B cell (primary cell): ENCODE data around the gene PLA2G3. TPM values are rescaled to one million over a fixed set of nuclear protein-coding genes. Genes with fewer than 3 reads are reported as not detected.

Source experiments
- ATAC-seq: fragments of 200-7000 bp; cut with Tn5 transposase; one replicate; pipeline ENCODE4 v1.10.0; 2021; ENCODE audit warnings: low read depth, mild to moderate bottlenecking, moderate number of reproducible peaks, moderate library complexity
- CTCF ChIA-PET: fragments of 350-600 bp; sonication (Branson Sonifier 250); formaldehyde crosslinking; loops from one replicate; lab custom pipeline; 2021; ENCODE audit warnings: antibody characterized with exemption, inconsistent platforms; lab: Charles Lee
- POLR2A ChIA-PET: fragments of 350-600 bp; sonication (Branson Sonifier 250); formaldehyde crosslinking; loops from one replicate; lab custom pipeline; 2021; ENCODE audit warnings: antibody characterized with exemption; lab: Charles Lee
- DNase-seq: peaks from one replicate; pipeline ENCODE4 v3.0.0; 2013
- H2AFZ ChIP-seq: 2 replicates; pipeline ENCODE4 v1.6.1; 2012; ENCODE audit warnings: mild to moderate bottlenecking, low read depth, low read length; ENCODE audit not compliant: insufficient read depth, poor library complexity, severe bottlenecking
- H3K27ac ChIP-seq, 2 donors: 1 replicate in 1 of 2; 2 replicates in 1 of 2; pipeline ENCODE4 v1.5.1; 2012 to 2013; ENCODE audit warnings: low read length in 2 of 2, mild to moderate bottlenecking in 2 of 2, moderate library complexity in 1 of 2
- H3K27me3 ChIP-seq, 4 experiments: fragments of 200-600 bp in 1 of 4; sonication (generic) in 1 of 4; replicated peaks in 1 of 4; 1 replicate in 2 of 4; 2 replicates in 2 of 4; pipeline versions ENCODE4 v1.6.1 to v1.7.0; 2013 to 2016; ENCODE audit warnings: low read length in 3 of 4, mild to moderate bottlenecking in 2 of 4, mixed read lengths in 1 of 4, moderate library complexity in 1 of 4; ENCODE audit not compliant: insufficient read depth in 4 of 4, control insufficient read depth in 3 of 4; ENCODE audit errors: control extremely low read depth in 1 of 4
- H3K36me3 ChIP-seq, 2 experiments: replicated peaks in 1 of 2; 1 replicate in 1 of 2; 2 replicates in 1 of 2; pipeline versions ENCODE4 v1.6.1 to v1.7.1; 2013; ENCODE audit warnings: low read length in 1 of 2; ENCODE audit not compliant: insufficient read depth in 2 of 2, control insufficient read depth in 1 of 2; ENCODE audit errors: control extremely low read depth in 1 of 2, extremely low read depth in 1 of 2
- H3K4me1 ChIP-seq, 2 donors: fragments of 200-600 bp in 1 of 2; sonication (generic) in 1 of 2; 1 replicate in 1 of 2; 2 replicates in 1 of 2; pipeline versions ENCODE4 v1.5.1 to v1.6.1; 2013 to 2017; ENCODE audit warnings: low read length in 2 of 2; ENCODE audit not compliant: control insufficient read depth in 2 of 2, insufficient read depth in 2 of 2
- H3K4me2 ChIP-seq: replicated peaks from 2 replicates; pipeline ENCODE3; 2012; ENCODE audit warnings: mild to moderate bottlenecking, low read depth, low read length; ENCODE audit not compliant: poor library complexity, severe bottlenecking
- H3K4me3 ChIP-seq, 5 experiments: fragments of 200-600 bp in 1 of 5; sonication (generic) in 1 of 5; 1 replicate in 3 of 5; 2 replicates in 2 of 5; pipeline versions ENCODE4 v1.5.1 to v1.7.0; 2011 to 2016; ENCODE audit warnings: low read length in 4 of 5, mild to moderate bottlenecking in 4 of 5, low read depth in 2 of 5, control low read depth in 1 of 5, moderate library complexity in 1 of 5; ENCODE audit not compliant: insufficient read depth in 1 of 5; ENCODE audit errors: control extremely low read depth in 1 of 5, extremely low read depth in 1 of 5
- H3K79me2 ChIP-seq: fragments of 200-600 bp; sonication (generic); one replicate; pipeline ENCODE4 v1.6.0; 2016; ENCODE audit warnings: low read length; ENCODE audit not compliant: control insufficient read depth, insufficient read depth
- H3K9ac ChIP-seq: fragments of 200-600 bp; sonication (generic); 2 replicates; pipeline ENCODE4 v1.6.1; 2017; ENCODE audit warnings: mild to moderate bottlenecking, low read length, moderate library complexity
- H3K9me3 ChIP-seq, 3 donors: one replicate each; pipeline versions ENCODE4 v1.6.1 to v1.7.1; 2013; ENCODE audit warnings: low read length in 2 of 3; ENCODE audit not compliant: control insufficient read depth in 2 of 3, insufficient read depth in 1 of 3; ENCODE audit errors: control extremely low read depth in 1 of 3
- H4K20me1 ChIP-seq: 2 replicates; pipeline ENCODE4 v1.6.0; 2012; ENCODE audit warnings: mild to moderate bottlenecking, low read length; ENCODE audit not compliant: insufficient read depth, control insufficient read depth, poor library complexity, severe bottlenecking
- H3K27ac Mint-ChIP-seq: one replicate; pipeline ENCODE4 v1.8.0; 2021; ENCODE audit warnings: mixed read lengths
- H3K27me3 Mint-ChIP-seq: one replicate; pipeline ENCODE4 v1.8.0; 2021; ENCODE audit warnings: mixed read lengths
- H3K4me1 Mint-ChIP-seq: one replicate; pipeline ENCODE4 v1.8.0; 2021; ENCODE audit warnings: mixed read lengths
- H3K4me3 Mint-ChIP-seq: one replicate; pipeline ENCODE4 v1.8.0; 2021; ENCODE audit warnings: mixed read lengths
- H3K9me3 Mint-ChIP-seq: one replicate; pipeline ENCODE4 v1.8.0; 2022; ENCODE audit warnings: mixed read lengths; ENCODE audit not compliant: insufficient read depth
- CTCF ChIP-seq: fragments of 200-600 bp; IDR thresholded peaks from one replicate; pipeline ENCODE4 v1.8.0; 2022; ENCODE audit warnings: antibody characterized with exemption, mild to moderate bottlenecking
- EZH2 ChIP-seq: IDR thresholded peaks from 2 replicates; pipeline ENCODE4 v1.6.1; 2012; ENCODE audit warnings: borderline replicate concordance, low read depth, mild to moderate bottlenecking, moderate library complexity, low read length; ENCODE audit not compliant: insufficient read depth, poor library complexity, severe bottlenecking
- whole genome bisulfite sequencing: methylation state at CpG from one replicate; pipeline ENCODE4 v1.1.5; 2013; ENCODE audit warnings: missing lambda C conversion rate; ENCODE audit not compliant: insufficient coverage; 5-methylcytosine and 5-hydroxymethylcytosine counted together
- intact Hi-C: fragments of 100-400 bp; cut with micrococcal nuclease; formaldehyde crosslinking; loops from one replicate; pipeline ENCODE4 v1.10.0; 2022
- polyA plus RNA-seq: library from polyadenylated mRNA; depleted of rRNA; stranded (reverse); fragments of >200 nt; gene quantifications from 2 replicates; pipeline ENCODE4 v1.2.3, GENCODE V29; 2012
- total RNA-seq, 2 donors: library from RNA; stranded (reverse); fragments of 120-200 nt in 1 of 2; gene quantifications; 1 replicate in 1 of 2; 2 replicates in 1 of 2; pipeline versions ENCODE4 v1.2.3 to v1.2.4, GENCODE V29; 2013 to 2022

Gene PLA2G3
- total and polyA plus RNA-seq, 2 donors (not counting 1 experiment from before 2014, with no cell fraction given): not detected

DNA sequence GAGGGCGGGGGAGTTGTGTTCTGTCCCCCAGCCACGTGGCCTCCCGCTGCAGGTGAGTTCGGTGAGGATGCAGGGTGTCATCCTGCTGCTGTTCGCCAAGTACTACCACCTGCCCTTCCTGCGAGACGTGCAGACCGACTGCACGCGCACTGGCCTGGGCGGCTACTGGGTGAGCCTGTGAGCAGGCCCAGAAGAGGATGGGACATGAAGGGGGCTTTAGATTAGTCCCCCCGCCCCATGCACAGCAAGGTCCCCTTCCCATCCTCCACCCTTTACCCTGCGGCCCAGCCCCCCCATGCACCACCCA lies 13.5 kb downstream of the PLA2G3 start:
- Mint-ChIP-seq H3K27me3 (no peaks in the 10 kb centered on the region), H3K9me3 (no peaks in the 10 kb centered on the region), H3K4me3 (no peak overlapping the region), H3K27ac (no peak overlapping the region), H3K4me1 (peaks cover 6% of the 10 kb centered on the region)
- intact Hi-C loops: no loop called here
- Histone ChIP-seq H4K20me1 (no peaks in the 10 kb centered on the region), H2AFZ (no peak overlapping the region), H3K4me3 (no peak overlapping the region), H3K36me3 (no peaks in the 10 kb centered on the region), H3K27ac (no peak overlapping the region), H3K4me1 (peaks cover 5 to 12% of the 10 kb centered on the region in 2 donors), H3K9me3 (peaks cover 0 to 9% (median 0%) of the 10 kb centered on the region in 3 donors), H3K9ac (no peak overlapping the region), H3K4me2 (peak overlapping the region; percentile 43), H3K27me3 (peaks cover 0 to 14% (median 0%) of the 10 kb centered on the region in 4 experiments), H3K79me2 (no peaks in the 10 kb centered on the region)
- TF ChIP-seq CTCF (no peak), EZH2 (no peak)
- DNase-seq (no peak), ATAC-seq (no peak)
- ChIA-PET POLR2A (no interaction called here), CTCF (no interaction called here)
- 80% methylated on average over 7 of the region's 13 CpGs for WGBS

DNA sequence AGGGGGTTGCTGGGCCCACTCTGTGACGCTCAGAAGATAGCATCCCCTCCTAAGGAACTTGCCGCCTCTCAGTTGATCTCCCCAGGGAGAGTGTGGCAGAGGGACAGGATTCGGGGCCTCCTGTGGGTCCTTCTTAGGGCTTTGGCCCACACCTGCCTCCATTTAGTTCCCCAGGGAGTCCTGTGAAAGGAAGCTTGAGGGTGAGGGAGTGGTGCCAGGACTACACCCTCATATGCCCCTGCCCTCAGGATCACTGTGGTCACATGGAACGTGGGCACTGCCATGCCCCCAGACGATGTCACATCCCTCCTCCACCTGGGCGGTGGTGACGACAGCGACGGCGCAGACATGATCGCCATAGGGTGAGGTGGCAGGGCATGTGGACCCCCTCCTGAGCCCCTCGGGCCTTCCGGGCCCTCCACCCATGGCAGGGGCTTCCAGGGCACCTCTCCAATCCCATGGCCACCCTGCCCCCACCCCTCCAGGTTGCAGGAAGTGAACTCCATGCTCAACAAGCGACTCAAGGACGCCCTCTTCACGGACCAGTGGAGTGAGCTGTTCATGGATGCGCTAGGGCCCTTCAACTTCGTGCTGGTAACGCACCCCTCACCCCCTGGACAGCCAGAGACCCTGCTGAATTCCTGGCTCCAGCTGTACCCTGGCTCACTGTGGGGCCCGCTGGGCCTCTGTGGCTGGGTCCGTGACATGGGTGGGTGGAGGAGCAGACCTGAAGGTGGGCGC lies 14.0 kb downstream of the PLA2G3 start:
- H4K20me1 ChIP-seq: no peaks in the 10 kb centered on the region
- CTCF ChIA-PET: no interaction called here
- H3K4me3 Mint-ChIP-seq: no peak overlapping the region
- no peak overlapping the region for H3K9ac ChIP-seq
- H3K27ac Mint-ChIP-seq: no peak overlapping the region
- H3K27me3 ChIP-seq: peaks cover 0 to 14% (median 0%) of the 10 kb centered on the region in 4 experiments
- ATAC-seq (no peak), DNase-seq (no peak)
- no peaks in the 10 kb centered on the region for H3K36me3 ChIP-seq
- intact Hi-C loops: no loop called here
- H3K79me2 ChIP-seq: no peaks in the 10 kb centered on the region
- no peak overlapping the region for H2AFZ ChIP-seq
- no peak overlapping the region for H3K27ac ChIP-seq
- peaks cover 0 to 9% (median 0%) of the 10 kb centered on the region in 3 donors for H3K9me3 ChIP-seq
- H3K27me3 Mint-ChIP-seq: no peaks in the 10 kb centered on the region
- no peak overlapping the region for H3K4me3 ChIP-seq
- 78% methylated on average over 19 of the region's 22 CpGs for WGBS
- no peaks in the 10 kb centered on the region for H3K9me3 Mint-ChIP-seq
- peaks cover 6% of the 10 kb centered on the region for H3K4me1 Mint-ChIP-seq
- no peak overlapping the region for H3K4me2 ChIP-seq
- POLR2A ChIA-PET: no interaction called here
- H3K4me1 ChIP-seq: peaks cover 5 to 12% of the 10 kb centered on the region in 2 donors
- TF ChIP-seq EZH2: no peak
- no peak for TF ChIP-seq CTCF
